CD4-positive, alpha-beta T cell treated with Interferon gamma for 1 hour (primary cell): ENCODE results near the gene PCSK1N.
"Not testable (repeated sequence)": the region's sequence is repeated elsewhere in the genome, so short reads cannot be mapped to it uniquely, and the experiment has no call there.

ENCODE experiments used
- DNase-seq: peaks from one replicate; pipeline ENCODE4 v3.0.0-alpha.2; 2020

PCSK1N gene

GRCh38 chrX:48835524-48836329 is at the start of gene PCSK1N:
TSS of gene PCSK1N (minus strand) at chrX:48835610. CDS start at chrX:48835532, 78 bp downstream.
- DNase-seq, result peak; percentile 73

DNA sequence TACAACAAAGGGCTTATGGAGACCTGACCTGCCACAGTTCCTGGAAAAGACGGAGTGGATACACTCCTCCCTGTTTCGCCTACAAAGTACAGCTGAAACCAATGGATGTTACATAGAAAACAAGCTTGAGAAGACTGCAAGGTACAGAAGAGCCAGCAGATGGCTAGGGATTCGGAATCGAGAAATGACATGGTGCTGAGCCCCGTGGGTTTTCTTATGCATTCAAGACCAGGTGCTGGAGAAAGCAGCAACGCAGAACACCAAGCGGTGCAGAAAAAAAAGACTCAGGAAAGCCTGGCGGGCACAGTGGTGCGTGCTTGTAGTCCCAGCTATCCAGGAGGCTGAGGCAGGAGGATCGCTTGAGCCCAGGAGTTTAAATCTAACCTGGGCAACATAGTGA is 48.3 kb upstream of the PCSK1N start:
- DNase-seq, result no peak

DNA sequence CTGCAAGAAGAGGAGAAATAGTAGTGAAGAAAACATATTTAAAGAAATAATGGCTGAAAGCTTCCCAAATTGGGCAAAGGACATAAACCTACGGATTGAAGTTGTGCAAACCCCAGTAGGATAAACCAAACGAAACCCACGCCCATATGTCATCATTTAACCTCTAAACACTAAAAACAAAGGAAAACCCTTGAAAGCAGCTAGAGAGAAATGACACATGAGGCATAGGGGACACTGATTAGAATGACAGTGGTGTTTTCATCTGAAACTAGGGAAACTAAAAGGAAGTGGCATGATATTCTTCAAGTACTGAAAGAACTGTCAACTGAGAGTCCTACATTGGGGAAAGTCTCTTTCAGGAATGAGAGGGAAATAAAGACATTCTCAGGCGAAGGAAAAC is 41.5 kb upstream of the PCSK1N start:
- not testable (repeated sequence) for DNase-seq

- not testable (repeated sequence) for DNase-seq
Observed at GRCh38 chrX:48872017-48872416, 36.6 kb upstream of the PCSK1N start.

GRCh38 chrX:48864210-48864609 is 28.8 kb upstream of the PCSK1N start:
- DNase-seq, result no peak

DNA sequence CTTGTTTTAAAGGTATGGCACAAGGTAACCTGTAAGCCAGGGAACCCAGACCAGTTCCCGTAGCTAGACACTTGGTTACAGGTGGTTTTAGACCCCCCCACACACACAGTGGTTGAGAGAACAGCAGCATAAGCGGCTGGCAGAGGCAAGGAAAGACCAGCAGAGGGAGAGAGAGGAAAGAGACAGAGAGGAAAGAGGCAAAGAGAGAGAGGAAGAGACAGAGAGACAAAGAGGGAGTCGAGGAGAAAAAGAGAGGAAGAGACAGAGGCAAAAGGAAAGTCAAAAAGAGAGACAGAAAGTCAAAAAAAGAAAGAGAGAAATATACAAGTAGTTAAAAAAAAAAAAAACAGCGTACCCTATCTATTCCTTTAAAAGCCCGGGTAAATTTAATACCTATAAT is 19.5 kb upstream of the PCSK1N start:
- no peak for DNase-seq

DNA sequence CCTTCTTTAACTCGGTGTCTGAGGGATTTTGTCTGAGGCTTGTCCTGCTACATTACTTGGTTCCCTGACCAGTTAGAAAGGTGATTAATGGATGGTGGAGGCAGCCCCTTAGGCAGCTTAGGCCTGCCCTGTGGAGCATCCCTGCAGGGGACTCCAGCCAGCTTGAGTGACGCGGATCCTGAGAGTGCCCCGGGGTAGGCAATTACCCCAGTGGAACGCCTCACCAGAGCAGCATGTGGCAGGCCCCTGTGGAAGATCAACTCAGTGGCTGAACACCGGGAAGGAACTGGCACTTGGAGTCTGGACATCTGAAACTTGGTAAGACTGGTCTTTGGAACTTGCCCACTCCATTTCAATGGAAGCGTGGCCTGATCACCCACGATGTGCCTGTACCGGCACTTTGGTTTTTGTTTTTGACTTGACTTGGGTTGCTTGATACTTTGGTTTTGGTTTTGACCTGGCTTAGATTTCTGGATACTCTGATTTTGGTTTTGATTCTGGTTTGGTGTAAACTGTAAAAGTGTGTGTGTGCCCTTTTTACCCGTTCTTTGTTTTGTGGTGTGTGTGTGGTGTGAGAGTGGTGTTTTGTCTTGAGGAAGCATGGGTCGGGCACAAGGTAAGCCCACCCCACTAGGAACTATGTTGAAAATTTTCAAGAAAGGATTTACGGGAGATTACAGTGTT is 18.9 kb upstream of the PCSK1N start:
- DNase-seq, result not testable (repeated sequence)

GRCh38 chrX:48853494-48853893 is 18.1 kb upstream of the PCSK1N start:
- DNase-seq, result not testable (repeated sequence)

DNA sequence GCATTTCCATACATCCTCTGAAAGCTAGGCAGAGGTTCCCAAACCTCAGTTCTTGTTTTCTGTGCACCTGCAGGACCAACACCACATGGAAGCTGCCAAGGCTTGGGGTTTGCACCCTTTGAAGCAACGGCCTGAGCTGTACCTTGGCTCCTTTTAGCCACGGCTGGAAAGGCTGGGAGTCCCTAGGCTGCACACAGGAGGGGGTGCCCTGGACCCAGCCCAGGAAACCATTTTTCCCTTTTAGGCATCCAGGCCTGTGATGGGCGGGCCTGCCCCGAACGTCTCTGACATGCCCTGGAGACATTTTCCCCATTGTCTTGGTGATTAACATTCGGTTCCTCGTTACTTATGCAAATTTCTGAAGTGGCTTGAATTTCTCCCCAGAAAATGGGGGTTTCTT is 17.4 kb upstream of the PCSK1N start:
- no peak for DNase-seq

DNA sequence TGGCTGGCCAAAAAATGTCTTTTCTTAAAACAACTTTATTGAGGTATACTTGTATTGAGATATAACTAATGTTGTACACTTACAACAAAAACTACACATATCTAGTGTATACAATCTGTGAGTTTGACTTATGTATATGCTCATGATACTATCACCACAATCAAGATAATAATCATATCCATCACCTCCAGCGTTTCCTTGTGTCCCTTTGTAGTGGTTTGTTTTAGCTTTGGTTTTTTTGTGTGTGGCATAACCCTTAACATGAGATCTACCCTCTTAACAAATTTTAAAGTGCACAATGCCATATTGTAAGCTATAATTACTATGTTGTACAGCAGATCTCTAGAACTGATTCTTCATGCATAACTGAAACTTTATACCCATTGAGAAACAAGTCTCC is 13.4 kb upstream of the PCSK1N start:
- no peak for DNase-seq

- DNase-seq, result no peak
Observed at GRCh38 chrX:48839686-48840085, 4.3 kb upstream of the PCSK1N start.

- no peak for DNase-seq
Observed at GRCh38 chrX:48834383-48834709, 1.1 kb downstream of the PCSK1N start.

- DNase-seq, result no peak
Observed at GRCh38 chrX:48833542-48834138, 1.8 kb downstream of the PCSK1N start.

- DNase-seq, result no peak
Observed at GRCh38 chrX:48831909-48832291, 3.5 kb downstream of the PCSK1N start.

DNA sequence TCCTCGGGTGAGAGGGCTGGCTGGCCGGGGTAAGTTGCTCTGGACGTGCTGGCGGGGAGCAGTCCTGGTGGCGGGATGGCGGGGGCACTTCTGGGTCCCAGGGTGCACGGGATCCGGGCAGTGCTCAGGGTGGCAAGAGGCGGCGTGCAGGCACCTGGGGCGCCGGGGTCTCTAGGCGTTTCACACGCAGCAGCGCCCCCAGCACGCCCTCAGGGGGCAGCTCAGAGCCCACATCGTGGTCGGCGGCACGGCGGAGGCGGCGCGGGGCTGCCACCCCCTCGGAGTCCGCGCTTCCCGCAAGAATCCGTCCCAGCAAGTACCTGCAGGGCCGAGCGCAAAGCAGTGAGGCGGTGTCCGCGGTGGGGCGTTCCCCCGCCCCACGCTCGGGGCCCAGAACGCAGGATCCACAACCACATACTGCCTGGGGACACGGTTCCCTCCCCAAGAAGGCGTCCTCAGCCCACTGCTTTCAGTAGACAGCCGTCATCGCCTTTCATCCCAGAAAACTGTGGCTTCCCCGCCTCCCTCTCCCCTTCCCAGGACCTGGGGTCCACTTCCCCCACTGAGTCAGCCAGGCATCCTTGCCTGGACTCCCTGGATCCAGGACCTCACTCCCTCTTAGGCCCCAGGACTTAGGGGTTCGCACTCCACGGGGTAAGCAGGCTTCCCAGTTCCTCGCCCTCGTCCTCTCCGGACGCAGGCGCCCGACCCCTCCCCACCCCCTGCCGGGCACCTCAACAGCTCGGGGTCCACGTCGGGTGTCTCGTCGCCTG is 4.1 kb downstream of the PCSK1N start:
- no peak for DNase-seq

DNA sequence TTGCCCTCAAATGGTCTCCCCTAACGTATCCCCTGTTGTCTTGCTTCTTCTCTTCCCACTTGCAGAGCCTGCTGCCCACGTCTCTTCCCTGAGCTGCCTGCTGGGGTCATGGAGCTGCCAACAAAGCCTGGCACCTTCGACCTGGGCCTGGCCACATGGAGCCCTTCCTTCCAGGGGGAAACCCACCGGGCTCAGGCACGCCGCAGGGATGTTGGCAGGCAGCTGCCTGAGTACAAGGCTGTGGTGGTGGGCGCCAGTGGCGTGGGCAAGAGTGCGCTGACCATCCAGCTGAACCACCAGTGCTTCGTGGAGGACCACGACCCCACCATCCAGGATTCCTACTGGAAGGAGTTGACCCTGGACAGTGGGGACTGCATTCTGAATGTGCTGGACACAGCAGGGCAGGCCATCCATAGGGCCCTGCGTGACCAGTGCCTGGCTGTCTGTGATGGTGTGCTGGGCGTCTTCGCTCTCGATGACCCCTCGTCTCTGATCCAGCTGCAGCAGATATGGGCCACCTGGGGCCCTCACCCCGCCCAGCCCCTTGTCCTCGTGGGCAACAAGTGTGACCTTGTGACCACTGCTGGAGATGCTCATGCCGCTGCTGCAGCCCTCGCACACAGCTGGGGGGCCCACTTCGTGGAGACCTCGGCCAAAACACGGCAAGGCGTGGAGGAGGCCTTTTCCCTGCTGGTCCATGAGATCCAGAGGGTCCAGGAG is 6.2 kb downstream of the PCSK1N start:
- DNase-seq, result no peak

GRCh38 chrX:48827654-48827968 is 7.8 kb downstream of the PCSK1N start:
- DNase-seq, result no peak

DNA sequence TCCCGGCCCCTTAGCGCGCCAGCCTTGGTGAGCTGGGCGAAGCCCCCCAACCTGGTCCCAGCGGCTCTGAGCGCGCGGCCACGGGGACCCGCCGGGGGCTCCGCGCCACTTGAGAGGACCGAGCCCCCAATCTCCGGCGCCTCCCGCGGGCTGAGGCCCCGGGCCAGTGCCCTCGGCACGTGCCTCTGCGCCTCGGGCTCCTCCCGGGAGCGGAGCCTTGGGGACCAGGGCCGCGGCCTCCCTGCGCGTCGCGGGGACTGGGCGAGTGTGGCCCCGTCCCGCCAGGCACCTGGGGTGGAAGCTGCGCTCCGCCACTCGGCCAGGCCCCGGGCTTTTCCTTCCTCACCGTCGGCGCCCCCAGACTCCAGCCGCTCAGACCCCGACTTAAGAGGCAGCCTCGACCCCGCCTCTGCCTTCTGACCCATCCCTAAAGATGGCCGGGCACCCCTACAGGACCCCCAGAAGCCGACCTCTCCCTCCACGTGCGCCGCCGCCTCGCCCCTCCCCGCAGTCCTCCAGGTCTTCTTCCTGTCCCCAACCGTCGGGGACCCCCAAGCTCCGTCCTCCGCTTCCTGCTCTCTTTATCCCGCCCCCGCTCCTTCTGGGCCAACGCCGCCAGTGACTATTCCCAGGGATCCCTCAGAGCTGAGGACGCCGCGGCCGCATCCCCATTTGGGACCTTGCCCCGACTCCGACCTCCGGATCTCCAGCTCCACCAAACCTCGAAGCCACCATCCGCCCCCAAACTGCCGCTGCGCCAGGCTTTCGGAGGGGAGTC is 8.3 kb downstream of the PCSK1N start:
- no peak for DNase-seq

GRCh38 chrX:48826135-48826875 is 9.1 kb downstream of the PCSK1N start, which contains the start of gene ERAS:
TSS of gene ERAS (plus strand) at chrX:48826513. CDS start at chrX:48829124, 2,611 bp downstream.
- peak; percentile 31 for DNase-seq

- no peak for DNase-seq
Observed at GRCh38 chrX:48824066-48824465, 11.3 kb downstream of the PCSK1N start.

DNA sequence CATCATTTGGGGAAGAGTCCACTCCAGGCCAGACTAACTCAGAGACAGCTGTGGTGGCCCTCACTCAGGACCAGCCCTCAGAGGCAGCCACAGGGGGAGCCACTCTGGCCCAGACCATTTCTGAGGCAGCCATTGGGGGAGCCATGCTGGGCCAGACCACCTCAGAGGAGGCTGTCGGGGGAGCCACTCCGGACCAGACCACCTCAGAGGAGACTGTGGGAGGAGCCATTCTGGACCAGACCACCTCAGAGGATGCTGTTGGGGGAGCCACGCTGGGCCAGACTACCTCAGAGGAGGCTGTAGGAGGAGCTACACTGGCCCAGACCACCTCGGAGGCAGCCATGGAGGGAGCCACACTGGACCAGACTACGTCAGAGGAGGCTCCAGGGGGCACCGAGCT is 12.4 kb downstream of the PCSK1N start:
- DNase-seq, result no peak
